ENCODE data around the gene ABTB2.

The ABTB2 gene

GRCh38 chr11:34275486-34275885, 82.3 kb downstream of the ABTB2 start:
- no peak overlapping the region for H3K9ac ChIP-seq (ENCODE audit: low read depth, low read length)
- no peak overlapping the region for H3K4me2 ChIP-seq (ENCODE audit: insufficient read depth, low read length)
- no peak overlapping the region for H2AFZ ChIP-seq (ENCODE audit: low read depth, low read length)
- no peak overlapping the region for H3K27ac ChIP-seq (ENCODE audit: low read length)
- no peaks in the 10 kb centered on the region for H3K4me1 ChIP-seq (ENCODE audit: insufficient read depth, low read length)
- TF ChIP-seq CTCF (IDR thresholded peaks at IDR 0.05; ENCODE audit: borderline replicate concordance, extremely low read depth, low read length, poor library complexity, severe bottlenecking): no peak
- TF ChIP-seq EZH2 (IDR thresholded peaks at IDR 0.05; ENCODE audit: borderline replicate concordance, low read depth, low read length, severe bottlenecking): no peak
- no peaks in the 10 kb centered on the region for H3K36me3 ChIP-seq (ENCODE audit: insufficient read depth, low read length)
- peaks cover 5% of the 10 kb centered on the region for H3K27me3 ChIP-seq (ENCODE audit: insufficient read depth, low read length, poor library complexity)
- DNase-seq (no peak), ATAC-seq (ENCODE audit: insufficient read depth, low read depth) (no peak)
- no peak overlapping the region for H3K4me3 ChIP-seq (ENCODE audit: low read depth in 1 of 2, low read length in 2 of 2)
- H3K9me3 ChIP-seq (ENCODE audit: insufficient read depth, low read length, severe bottlenecking): no peaks in the 10 kb centered on the region
- 0 out of 2 replicates have a peak, but pooled peaks cover 4% of the 10 kb centered on the region for H4K20me1 ChIP-seq (ENCODE audit: insufficient read depth, low read length)
- no peaks in the 10 kb centered on the region for H3K79me2 ChIP-seq (ENCODE audit: insufficient read depth, low read length)

DNA sequence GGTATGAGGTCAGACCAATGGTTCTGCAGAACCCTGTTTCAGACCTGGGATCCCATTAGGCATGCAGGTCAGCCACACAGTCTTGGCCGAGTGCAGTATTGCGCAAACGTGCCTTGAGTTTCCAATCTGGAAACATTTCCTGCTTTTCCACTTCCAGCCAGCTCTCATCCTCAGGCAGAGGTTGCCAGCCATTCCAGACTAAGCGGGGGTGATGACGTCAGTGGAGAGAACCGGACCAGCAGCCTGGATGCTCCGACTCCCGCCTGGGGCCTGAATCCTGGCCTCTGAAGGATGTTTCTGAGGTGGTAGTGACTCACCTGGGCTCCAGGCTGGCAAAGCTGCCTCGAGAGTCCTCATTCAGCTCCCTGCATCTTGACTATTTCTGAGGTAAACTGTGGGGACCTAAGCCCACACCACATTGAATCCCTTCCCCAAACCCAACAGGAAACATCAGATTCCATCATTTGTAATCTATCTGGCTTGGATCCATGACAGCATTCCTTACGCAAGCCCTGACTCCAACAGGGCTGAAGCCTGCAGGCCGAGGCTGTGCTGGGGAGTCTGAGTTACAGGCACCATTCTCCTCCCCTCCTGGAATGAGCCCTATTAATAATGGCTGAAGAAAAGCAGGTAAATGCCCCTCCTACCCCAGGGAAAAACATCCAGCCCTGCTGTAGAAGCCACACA, 83.0 kb downstream of the ABTB2 start:
- no peak for TF ChIP-seq CTCF (IDR thresholded peaks at IDR 0.05; ENCODE audit: borderline replicate concordance, extremely low read depth, low read length, poor library complexity, severe bottlenecking)
- no peak for TF ChIP-seq EZH2 (IDR thresholded peaks at IDR 0.05; ENCODE audit: borderline replicate concordance, low read depth, low read length, severe bottlenecking)
- Histone ChIP-seq H3K4me1 (ENCODE audit: insufficient read depth, low read length) (no peaks in the 10 kb centered on the region), H3K27ac (ENCODE audit: low read length) (no peak overlapping the region), H3K9me3 (ENCODE audit: insufficient read depth, low read length, severe bottlenecking) (no peaks in the 10 kb centered on the region), H4K20me1 (ENCODE audit: insufficient read depth, low read length) (no peaks in the 10 kb centered on the region), H2AFZ (ENCODE audit: low read depth, low read length) (no peak overlapping the region), H3K9ac (ENCODE audit: low read depth, low read length) (no peak overlapping the region), H3K79me2 (ENCODE audit: insufficient read depth, low read length) (no peaks in the 10 kb centered on the region), H3K36me3 (ENCODE audit: insufficient read depth, low read length) (no peaks in the 10 kb centered on the region), H3K4me2 (ENCODE audit: insufficient read depth, low read length) (no peak overlapping the region), H3K4me3 (ENCODE audit: low read depth in 1 of 2, low read length in 2 of 2) (no peak overlapping the region), H3K27me3 (ENCODE audit: insufficient read depth, low read length, poor library complexity) (no peaks in the 10 kb centered on the region)
- ATAC-seq (ENCODE audit: insufficient read depth, low read depth): no peak
- DNase-seq: no peak

DNA sequence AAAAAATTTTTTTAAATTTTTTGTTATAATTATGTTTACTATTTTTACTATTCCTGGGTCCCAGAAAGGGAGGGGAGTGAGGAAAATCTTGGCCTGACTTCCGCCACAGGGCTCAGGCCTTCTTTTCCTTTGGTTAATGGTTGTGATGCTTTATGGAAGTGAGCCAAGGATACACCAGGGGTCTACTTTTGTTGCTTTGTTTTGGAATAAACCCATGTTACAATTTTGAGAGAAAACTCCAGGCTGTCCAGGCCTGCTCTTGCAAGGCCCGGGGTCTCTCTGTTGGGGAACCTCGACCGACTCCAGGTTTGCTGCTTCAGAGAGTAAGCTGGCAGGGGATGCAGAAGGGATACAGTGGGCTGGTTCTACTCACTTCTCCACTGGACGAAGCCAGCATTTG, 84.7 kb downstream of the ABTB2 start:
- Histone ChIP-seq H3K9me3 (ENCODE audit: insufficient read depth, low read length, severe bottlenecking) (no peaks in the 10 kb centered on the region), H2AFZ (ENCODE audit: low read depth, low read length) (no peak overlapping the region), H3K79me2 (ENCODE audit: insufficient read depth, low read length) (no peaks in the 10 kb centered on the region), H3K4me3 (ENCODE audit: low read depth in 1 of 2, low read length in 2 of 2) (no peak overlapping the region), H3K36me3 (ENCODE audit: insufficient read depth, low read length) (no peaks in the 10 kb centered on the region), H3K9ac (ENCODE audit: low read depth, low read length) (no peak overlapping the region), H3K4me1 (ENCODE audit: insufficient read depth, low read length) (no peaks in the 10 kb centered on the region), H3K27ac (ENCODE audit: low read length) (no peak overlapping the region), H3K4me2 (ENCODE audit: insufficient read depth, low read length) (no peak overlapping the region), H4K20me1 (ENCODE audit: insufficient read depth, low read length) (no peaks in the 10 kb centered on the region), H3K27me3 (ENCODE audit: insufficient read depth, low read length, poor library complexity) (peaks cover 9% of the 10 kb centered on the region)
- no peak for TF ChIP-seq EZH2 (IDR thresholded peaks at IDR 0.05; ENCODE audit: borderline replicate concordance, low read depth, low read length, severe bottlenecking)
- TF ChIP-seq CTCF (IDR thresholded peaks at IDR 0.05; ENCODE audit: borderline replicate concordance, extremely low read depth, low read length, poor library complexity, severe bottlenecking): no peak
- DNase-seq: no peak
- ATAC-seq (ENCODE audit: insufficient read depth, low read depth): no peak

Data from DND-41 (cell line).